NCI-H2227 (cell line): ENCODE measurements around the gene CFAP54.
"Not testable (repeated sequence)": the region's sequence is repeated elsewhere in the genome, so short reads cannot be mapped to it uniquely, and the experiment has no call there.

ENCODE experiments used
- DNase-seq: peaks from one replicate; lab custom pipeline; 2025; ENCODE audit not compliant: unreplicated experiment; lab: John Stamatoyannopoulos, UW

CFAP54 gene

DNA sequence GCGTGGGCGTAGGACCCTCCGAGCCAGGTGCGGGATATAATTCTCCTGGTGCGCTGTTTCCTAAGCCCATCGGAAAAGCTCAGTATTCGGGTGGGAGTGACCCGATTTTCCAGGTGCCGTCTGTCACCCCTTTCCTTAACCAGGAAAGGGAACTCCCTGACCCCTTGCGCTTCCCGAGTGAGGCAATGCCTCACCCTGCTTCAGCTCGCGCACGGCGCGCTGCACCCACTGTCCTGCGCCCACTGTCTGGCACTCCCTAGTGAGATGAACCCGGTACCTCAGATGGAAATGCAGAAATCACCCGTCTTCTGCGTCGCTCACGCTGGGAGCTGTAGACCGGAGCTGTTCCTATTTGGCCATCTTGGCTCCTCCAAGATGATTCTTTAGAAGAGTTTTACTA, 240.1 kb downstream of the CFAP54 start:
- not testable (repeated sequence) for DNase-seq

DNA sequence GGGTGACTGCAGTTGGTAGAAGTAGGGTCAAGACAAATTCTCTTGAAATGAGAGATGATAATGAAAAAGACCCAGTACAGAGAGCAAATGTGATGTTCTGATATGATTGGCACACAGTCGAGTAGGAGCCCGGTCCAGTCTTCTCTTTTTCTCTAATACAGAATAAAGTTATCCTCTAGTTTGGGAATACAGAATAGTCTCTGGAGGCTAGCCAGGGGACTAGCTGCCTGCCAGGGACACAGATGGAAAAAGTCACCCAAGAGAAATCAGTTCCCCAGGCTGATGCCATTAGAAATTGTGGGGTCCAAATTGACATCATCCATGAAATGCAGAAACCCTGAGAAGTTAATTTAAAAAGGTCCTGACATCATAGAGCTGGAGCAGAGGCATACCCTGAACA, 240.5 kb downstream of the CFAP54 start:
- DNase-seq, result no peak

DNA sequence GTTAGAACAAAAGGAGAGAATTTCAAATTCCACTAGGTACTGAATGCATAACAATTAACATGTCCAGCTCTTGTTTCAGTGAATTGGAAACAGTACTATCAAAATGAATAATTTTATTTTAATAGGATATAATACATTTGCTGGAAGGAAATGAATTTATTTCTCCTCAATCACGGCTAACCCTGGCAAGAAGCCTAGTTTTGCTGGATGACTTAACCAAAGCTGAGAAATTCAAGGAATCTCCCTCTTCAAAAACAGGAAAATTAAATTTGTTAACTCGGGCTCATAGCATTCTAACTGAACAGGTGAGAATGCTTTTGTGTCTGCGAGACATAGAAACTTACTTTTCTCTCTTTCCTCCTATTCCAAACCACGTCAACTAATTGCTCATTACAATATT, 254.2 kb downstream of the CFAP54 start:
- DNase-seq, result no peak

DNA sequence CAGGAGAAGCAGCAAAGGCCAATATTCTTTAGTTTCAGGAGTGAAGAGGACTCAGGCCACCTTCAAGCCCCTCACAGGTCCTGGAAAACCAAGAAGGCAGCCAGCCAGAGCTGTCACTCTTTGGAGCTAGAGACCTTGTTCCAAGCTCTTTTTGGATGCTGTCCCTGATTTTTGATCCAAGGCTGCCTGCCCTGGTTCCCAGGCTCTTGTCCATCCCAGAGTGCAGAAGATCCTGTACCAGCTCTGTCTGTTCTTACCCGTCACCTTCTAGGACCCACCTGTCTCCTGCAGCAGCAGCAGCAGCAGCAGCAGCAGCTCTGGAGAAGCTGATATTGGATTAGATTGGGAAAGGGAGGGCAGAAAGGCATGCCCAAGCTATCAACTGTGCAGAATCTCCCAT, 260.6 kb downstream of the CFAP54 start:
- DNase-seq, result no peak

DNA sequence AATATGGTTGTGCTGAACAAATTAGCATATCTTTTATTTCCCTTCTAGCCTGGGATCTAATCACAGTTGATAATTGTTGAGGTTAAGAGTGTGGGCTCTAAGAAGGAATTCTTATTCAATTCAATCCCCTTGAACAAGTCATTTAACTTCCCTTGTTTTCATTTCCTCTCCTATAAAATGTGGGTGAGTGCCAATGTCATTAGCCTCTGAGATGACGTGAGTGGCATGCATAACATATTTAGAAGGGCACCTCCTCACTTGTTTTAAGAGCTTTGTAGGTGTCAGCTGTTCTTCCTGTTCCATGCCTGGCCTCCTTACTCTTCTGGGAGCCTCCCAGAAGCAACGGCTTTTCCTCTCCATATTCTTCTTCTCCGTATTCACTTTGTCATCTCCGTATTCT, 262.2 kb downstream of the CFAP54 start:
- DNase-seq, result no peak

DNA sequence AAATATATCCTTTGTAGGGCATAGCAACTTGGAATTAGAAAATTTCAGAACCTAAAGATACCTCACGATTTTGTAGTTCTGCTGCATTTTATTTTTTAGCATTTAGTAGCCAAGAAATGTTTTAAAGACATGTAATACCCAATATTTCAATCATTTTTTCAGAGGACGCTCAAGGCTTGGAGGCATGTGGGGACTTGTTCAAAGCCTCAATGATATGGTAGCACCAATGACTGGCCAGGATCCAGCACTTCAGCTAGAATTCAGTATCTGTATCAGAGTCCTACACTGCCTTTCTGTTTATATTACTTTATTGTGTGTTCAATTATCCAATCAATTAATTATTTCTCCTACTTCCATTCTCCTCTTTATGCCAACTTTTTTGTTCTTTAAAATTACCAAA, 262.8 kb downstream of the CFAP54 start:
- DNase-seq, result no peak

DNA sequence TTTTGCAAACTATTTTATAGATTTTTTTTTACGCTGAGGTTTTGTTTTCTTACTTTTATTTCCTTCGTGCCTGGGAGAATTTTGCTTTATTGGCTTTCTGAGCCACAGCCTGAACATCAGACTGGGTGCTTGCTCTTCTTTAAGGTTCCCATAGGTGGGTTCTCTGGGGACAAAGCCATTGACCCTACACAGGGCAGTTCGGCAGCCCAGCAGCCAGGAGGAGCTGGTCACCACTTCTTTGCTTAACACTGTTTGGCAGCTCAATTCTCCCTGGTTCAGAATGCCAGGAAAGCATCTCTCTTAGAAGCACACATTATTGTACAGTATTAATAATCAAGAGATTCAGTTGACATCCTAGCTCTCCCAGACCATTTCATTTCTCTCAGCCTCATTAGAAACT, 276.9 kb downstream of the CFAP54 start:
- DNase-seq, result no peak

DNA sequence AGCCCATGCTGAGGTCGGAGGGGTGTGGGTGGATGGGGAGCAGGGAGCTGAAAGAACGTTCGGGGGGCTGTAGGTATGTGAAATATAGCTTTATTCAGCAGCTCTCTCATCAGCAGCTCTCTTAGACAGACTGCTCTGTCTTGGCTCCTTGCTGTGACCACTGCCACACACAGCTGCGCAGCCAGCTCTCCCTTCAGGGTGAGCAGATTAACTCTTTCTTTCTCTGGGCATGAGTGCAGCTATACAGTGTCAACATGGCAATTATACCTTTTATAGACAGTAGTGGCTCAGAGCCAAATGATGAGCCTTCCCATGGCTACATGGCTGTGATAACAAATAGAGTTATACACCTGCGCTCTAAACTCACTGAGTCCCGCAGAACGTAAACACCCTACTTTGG, 280.0 kb downstream of the CFAP54 start:
- peak; percentile 79 for DNase-seq

DNA sequence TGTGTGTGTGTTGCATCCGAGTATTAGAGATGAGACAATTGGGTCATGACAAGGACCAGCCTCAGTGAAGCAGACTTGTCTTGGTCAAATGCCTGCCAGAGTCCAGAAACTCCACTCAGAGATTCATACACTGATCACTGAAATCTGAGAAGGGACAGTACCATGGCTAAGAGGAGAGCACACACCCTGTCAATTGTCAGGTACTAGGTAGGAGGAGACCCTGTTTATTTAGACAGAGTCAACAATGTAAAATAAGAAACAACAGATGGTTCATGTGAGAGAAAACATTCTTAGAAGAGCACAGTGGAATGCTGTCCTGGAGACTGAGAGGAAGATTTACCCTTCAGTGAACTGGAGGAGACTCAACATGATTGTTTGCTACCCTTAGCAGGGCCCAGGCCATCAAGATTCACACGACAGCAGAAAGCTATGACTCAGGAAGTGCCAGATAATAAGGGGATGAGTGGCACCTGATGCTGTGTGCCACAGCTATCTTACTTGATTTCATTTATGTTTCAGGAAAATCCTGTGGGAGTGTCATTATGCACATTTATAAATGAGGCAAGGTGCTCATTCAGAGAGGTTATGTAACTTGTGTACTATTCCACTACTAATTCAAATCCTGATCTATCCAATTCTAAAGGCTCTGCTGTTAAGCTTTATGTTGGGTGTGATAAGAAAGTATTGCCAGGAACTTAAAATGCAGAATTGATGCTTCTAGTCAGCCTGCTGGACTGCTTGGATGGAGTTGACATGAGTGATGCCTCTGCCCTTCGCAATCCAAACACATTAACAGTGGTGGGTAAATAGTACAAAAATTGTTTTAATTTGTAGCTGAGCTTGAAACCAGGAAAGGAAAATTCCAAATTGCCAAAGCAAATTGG, 281.1 kb downstream of the CFAP54 start:
- DNase-seq, result no peak

DNA sequence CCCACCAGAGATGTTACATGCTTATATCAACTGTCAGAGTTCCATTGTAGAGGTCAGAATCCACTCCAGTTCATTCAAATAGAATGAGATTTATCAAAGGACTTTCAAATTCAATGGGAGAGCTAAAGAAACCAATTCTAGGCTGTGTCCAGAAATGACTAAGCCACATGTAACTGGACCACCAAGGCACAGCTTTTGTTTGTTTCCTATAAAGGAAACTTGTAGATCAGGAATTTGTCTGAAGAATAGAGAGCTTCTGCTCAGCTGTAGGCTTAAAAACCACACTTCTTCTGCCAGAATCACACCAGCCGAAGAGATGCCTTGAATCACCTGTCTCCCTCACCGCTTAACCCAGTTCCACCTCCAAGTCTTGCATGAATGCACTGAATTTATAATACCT, 283.7 kb downstream of the CFAP54 start:
- DNase-seq, result no peak

DNA sequence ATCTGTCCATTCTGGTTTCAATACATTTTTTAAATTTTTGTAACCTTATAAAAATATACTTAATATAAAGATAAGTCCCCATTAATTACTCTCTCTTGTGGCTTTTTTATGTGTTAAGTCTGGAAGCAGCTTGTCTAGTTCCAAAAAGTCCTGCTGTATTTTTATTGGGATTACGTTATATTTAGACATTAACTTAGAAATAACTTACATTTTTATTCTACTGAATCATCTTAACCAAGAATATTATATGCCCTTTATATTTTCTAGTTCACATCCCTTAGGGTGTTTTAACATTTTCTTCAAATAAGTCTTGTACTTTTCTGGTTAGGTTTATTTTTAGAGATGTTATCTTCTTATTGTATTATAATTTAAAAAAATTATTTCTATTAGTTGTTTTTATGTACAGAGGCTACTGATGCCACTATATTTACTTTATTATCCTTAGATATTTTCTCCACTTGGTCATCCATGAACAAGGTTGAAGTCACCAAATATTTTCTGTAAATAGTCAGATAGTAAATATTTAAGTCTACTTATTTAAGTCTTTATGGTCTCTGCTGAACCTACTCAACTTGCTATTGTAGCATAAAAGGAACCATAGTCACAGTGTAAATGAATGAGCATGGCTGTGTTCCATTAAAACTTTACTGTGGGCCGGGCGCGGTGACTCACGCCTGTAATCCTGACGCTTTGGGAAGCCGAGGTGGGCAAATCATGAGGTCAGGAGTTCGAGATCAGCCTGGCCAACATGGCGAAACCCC, 285.3 kb downstream of the CFAP54 start:
- no peak for DNase-seq

DNA sequence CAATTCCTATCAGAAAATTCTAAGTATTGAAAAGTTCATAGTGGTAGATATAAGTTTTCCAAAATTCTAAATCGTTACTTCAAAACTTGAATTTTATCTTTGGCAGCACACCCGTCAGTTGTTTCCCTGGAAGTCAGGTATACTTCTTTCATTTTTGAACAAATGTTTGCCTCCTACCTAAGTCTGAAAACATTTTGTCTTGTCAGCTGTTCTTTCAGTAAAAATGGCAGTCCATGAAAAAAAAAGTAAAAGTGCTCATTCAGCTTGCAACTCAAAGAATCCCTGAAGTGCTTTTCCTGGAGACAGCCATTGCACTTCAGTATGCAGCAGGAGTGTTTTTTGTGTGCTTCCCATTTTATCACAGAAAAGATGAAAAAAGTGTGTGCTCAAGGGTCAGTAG, 287.5 kb downstream of the CFAP54 start:
- DNase-seq, result no peak

DNA sequence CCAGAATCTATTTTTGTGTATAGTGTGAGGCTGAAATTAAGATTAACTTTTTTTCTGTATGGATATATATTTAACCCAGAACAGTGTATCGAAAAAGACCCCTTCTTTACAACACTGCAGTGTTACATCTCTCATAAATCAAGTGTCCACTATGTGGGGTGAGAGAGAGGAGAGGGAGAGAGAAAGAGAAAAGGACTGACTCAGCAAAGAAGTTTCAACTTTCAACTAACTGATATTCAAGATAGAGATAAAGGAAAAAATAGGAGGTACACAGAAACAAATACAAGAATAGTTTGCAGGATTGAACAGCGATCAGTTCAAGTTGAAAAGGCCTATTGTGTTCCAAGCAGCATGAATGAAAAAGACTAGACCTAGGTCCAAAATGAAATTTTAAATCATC, 291.0 kb downstream of the CFAP54 start:
- no peak for DNase-seq

DNA sequence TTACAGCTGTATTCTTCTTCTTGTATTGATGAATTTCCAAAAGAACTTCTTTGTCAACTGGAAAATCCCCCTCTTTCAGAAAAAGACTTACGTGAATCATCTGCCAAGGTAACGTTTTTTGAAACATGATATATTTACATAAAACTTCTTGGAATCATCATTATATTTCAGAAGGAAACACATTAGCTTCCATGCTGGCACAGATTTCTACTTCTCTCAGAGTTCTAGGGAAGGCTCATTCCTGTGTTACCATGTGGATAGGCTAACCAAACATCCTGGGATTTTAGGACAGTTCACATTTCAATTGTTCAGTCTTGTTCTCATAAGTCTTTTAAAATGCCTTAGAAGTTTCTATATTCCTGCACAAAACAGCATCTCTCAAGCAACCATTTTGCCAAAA, 297.4 kb downstream of the CFAP54 start:
- no peak for DNase-seq

DNA sequence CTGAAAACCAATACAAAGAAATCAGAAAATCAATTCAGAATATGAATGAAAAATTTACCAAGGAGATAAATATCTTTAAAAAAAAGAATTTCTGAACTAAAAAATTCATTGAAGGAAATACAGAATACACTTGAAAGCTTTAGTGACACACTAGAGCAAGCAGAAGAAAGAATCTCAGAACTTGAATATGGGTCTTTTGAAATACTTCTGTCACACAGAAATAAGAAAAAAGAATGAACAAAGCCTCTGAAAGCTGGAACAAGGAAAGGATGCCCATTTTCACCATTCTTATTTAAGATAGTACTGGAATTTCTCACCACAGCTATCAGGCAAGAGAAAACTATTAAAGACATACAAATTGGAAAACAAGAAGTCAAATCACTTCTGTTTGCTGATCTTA, 314.6 kb downstream of the CFAP54 start:
- DNase-seq, result no peak

DNA sequence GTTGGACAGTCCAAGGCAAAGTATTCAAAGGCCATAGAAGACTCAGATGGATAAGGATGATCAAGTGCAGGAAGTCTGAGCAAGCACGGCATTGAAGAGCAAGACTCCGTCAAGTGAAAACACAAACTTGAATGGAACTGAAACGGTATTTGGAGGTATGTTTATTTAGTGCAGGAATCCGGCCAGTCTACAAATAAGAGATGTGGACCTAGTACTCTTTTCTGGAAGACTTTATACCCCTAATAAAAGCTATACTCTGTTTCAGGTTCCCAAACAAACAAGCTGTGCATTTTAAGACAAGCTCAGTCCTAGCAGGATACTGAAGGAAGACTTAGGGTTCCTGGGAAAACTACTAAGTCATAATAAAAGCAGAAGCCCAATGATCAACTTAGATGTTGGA, 316.9 kb downstream of the CFAP54 start:
- DNase-seq, result no peak

DNA sequence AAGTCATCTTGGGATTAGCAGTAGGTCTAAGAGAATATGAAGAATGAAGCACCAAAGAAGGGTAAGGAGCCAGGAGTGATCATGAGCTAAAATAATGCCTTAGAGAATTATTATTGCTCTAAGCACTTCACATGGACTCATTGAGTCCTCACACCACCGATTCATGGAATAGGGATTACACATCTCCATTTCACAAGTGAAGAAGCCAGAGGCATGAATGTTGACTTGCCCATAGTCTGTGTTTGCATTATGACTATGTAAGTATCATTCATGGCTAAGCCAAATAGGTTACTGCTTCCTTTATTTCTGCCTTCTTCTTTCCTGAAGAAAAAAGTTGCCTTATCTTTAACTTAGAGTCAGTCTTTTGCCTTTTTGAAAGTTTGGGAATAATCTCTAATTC, 318.4 kb downstream of the CFAP54 start:
- DNase-seq, result no peak

DNA sequence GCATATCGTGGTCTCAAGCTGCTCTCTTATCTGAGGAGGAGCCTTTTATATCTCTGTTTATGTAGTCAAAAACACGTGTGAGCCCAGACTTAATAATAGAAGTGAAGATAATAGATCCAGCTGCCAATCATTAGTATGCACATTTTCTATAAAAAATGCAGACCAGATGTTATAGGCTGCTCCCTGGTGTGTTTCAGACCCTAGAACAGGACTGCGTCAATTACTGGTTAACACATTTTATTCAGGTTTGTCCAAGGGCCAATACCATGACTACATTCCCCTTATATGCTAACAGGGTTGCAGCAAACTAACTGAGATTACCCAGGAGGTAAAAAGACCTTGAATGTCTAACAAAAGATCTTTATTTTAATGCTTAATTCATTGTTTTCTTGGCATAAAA, 319.2 kb downstream of the CFAP54 start:
- DNase-seq, result no peak

DNA sequence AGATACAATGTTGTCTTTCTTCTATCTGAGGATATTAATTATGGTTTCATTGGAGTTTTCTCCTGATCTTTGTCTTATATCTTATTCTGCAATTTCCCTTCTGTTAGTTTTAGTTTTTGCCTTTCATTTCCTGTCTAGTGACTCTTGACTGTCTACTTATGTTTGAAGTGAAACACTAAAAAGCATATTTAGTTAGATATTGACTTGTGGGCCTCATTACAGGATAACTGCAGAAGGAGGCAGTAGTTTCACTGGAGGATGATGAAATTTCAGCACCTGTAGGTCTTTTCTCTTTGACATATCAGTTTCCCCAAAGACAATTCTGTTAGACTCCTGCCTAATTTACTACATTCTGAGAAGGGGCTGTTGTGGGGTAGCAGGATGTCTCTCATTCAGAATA, 320.1 kb downstream of the CFAP54 start:
- DNase-seq, result no peak

DNA sequence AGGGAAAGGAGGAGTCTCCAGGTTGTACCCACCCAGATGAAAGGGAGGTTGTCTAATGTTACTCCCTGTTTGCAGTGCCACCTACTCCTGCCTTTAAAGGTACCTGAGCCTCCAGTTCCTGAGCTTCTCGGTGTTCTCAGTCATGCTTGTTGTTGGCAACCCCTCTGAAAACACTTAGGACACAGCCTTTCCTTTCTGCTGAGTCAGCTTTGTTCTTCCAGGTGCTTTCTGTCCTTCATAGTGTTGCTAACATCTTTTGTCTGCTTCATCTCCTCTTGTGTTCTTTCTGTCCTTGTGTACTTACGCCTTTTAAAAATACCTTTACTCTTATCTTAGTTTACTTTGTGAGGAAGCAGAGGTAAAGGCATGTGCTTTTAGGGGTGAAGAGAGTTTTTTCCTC, 320.7 kb downstream of the CFAP54 start:
- DNase-seq, result no peak

DNA sequence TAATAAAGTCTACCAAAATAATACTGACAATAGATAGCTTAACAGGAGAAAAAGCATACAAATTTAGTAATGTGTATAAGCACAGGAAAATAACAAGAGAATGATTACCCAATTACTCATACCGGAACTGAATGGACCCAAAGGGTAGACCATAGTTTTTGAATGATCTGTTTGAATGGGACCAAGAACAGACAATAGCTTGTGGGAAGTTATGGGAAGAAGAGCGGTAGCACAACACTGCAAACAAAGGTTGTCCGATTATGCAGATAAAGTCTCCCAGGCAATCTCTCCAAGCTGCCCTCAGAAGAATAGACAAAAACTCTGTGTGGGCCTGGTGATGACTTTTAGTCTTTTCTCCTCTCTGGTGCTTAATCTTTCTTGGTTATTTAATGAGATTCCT, 321.1 kb downstream of the CFAP54 start:
- no peak for DNase-seq

DNA sequence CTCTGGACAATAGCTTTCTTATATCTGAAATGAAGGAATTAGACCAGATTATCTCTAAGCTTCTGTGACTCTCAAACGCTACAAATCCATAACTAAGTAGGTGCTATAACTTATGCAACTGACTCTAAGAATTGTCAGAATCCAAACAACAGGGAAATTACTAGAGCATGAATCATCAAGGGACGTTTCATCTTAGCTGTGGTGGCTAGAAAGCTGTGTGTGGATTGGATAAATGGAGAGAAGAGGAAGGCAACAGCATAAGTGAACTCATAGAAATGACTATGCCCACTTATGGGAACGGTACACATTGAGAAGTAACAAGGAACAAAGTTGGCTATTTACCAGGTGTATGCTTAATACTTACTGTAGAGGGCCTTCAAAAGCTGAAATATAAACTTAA, 321.7 kb downstream of the CFAP54 start:
- no peak for DNase-seq

DNA sequence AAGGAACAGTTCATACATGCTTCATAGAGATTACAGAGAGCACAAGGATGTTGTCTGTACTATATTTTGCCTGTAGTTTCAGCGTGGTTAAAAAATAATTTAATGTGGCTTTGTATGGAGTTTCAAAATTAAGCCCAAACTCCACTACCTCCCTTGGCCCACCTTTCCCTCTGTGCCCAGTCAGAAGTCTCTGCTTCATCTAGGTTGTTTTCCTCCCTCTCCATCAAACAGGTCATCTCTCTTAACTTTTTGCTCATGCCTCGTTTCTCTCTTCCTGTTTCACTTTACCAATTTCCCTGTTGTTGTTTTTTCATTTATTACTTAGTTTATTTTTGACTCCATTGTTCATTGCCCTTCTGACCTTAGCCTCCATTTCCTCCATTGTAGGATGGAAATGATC, 322.8 kb downstream of the CFAP54 start:
- no peak for DNase-seq
